Hepatocyte (in vitro differentiated cells): ENCODE results near the gene GNPAT. TPM values are rescaled to one million over a fixed set of nuclear protein-coding genes. Genes with fewer than 3 reads are reported as not detected.
A peak's percentile ranks its signal among the peaks of the same experiment; 100 is the strongest.

Experiments
- DNase-seq: peaks from one replicate; pipeline ENCODE4 v3.0.0-alpha.2; 2016; ENCODE audit warnings: low spot score
- H2AFZ ChIP-seq: fragments of 200-600 bp; sonication (generic); 2 replicates; pipeline ENCODE4 v1.6.0; 2016; ENCODE audit warnings: antibody characterized with exemption, mild to moderate bottlenecking
- H3K27ac ChIP-seq: fragments of 200-600 bp; sonication (generic); 2 replicates; pipeline ENCODE4 v1.5.1; 2016; ENCODE audit warnings: mild to moderate bottlenecking
- H3K27me3 ChIP-seq: fragments of 200-600 bp; sonication (generic); 2 replicates; pipeline ENCODE4 v1.6.1; 2016
- H3K36me3 ChIP-seq: fragments of 200-600 bp; sonication (generic); replicated peaks from 2 replicates; pipeline ENCODE4 v1.5.1; 2016; ENCODE audit warnings: low read depth; ENCODE audit not compliant: insufficient read depth
- H3K4me1 ChIP-seq: fragments of 200-600 bp; sonication (generic); 2 replicates; pipeline ENCODE4 v1.5.1; 2016; ENCODE audit warnings: mild to moderate bottlenecking, moderate library complexity; ENCODE audit not compliant: insufficient read depth
- H3K4me2 ChIP-seq: fragments of 200-600 bp; sonication (generic); 2 replicates; pipeline ENCODE4 v1.6.0; 2016
- H3K4me3 ChIP-seq: fragments of 200-600 bp; sonication (generic); 2 replicates; pipeline ENCODE4 v1.5.1; 2016; ENCODE audit warnings: mild to moderate bottlenecking
- H3K79me2 ChIP-seq: fragments of 200-600 bp; sonication (generic); 2 replicates; pipeline ENCODE4 v1.6.0; 2017; ENCODE audit warnings: mild to moderate bottlenecking
- H3K9me2 ChIP-seq: fragments of 200-600 bp; sonication (generic); replicated peaks from 2 replicates; pipeline ENCODE4 v1.6.0; 2017; ENCODE audit warnings: mild to moderate bottlenecking; ENCODE audit not compliant: insufficient read depth
- H3K9me3 ChIP-seq: fragments of 200-600 bp; sonication (generic); 2 replicates; pipeline ENCODE4 v1.5.1; 2016; ENCODE audit warnings: low read depth, mild to moderate bottlenecking
- H4K20me1 ChIP-seq: fragments of 200-600 bp; sonication (generic); 2 replicates; pipeline ENCODE4 v1.6.0; 2016; ENCODE audit warnings: mild to moderate bottlenecking; ENCODE audit not compliant: insufficient read depth, poor library complexity, severe bottlenecking
- EZH2 ChIP-seq: fragments of 200-600 bp; sonication (generic); IDR thresholded peaks from 2 replicates; pipeline ENCODE4 v1.6.1; 2016; ENCODE audit warnings: antibody characterized with exemption, mild to moderate bottlenecking, borderline replicate concordance
- EZH2phosphoT487 ChIP-seq: fragments of 200-600 bp; sonication (generic); IDR thresholded peaks from one replicate; pipeline ENCODE4 v1.6.1; 2018; ENCODE audit warnings: antibody characterized with exemption, mild to moderate bottlenecking, low read depth, moderate library complexity; ENCODE audit not compliant: unreplicated experiment, severe bottlenecking
- WGBS: methylation state at CpG from one replicate; pipeline ENCODE4 v1.1.6; 2016; ENCODE audit warnings: low lambda C conversion rate; ENCODE audit errors: missing lambda C conversion rate; 5-methylcytosine and 5-hydroxymethylcytosine counted together
- polyA plus RNA-seq: library from polyadenylated mRNA; unstranded; fragments of >200 nt; fragmentation: Nextera tagmentation; extraction: Ambion mirVana; gene quantifications from 2 replicates; pipeline ENCODE4 v1.2.1, GENCODE V29; 2016
- total RNA-seq: library from RNA; depleted of rRNA; stranded (reverse); fragments of >200 nt; gene quantifications from 2 replicates; pipeline ENCODE4 v1.2.3, GENCODE V29; 2014
- TF ChIP-seq, protein P1 (sequence below): fragments of 200-600 bp; sonication (generic); IDR thresholded peaks from 2 replicates; pipeline ENCODE4 v1.5.1; 2016; ENCODE audit warnings: antibody characterized with exemption, mild to moderate bottlenecking; ENCODE audit not compliant: poor library complexity

Gene GNPAT
- total and polyA plus RNA-seq, 2 experiments from 2014 or later, result 40.8 to 63.9 TPM

DNA sequence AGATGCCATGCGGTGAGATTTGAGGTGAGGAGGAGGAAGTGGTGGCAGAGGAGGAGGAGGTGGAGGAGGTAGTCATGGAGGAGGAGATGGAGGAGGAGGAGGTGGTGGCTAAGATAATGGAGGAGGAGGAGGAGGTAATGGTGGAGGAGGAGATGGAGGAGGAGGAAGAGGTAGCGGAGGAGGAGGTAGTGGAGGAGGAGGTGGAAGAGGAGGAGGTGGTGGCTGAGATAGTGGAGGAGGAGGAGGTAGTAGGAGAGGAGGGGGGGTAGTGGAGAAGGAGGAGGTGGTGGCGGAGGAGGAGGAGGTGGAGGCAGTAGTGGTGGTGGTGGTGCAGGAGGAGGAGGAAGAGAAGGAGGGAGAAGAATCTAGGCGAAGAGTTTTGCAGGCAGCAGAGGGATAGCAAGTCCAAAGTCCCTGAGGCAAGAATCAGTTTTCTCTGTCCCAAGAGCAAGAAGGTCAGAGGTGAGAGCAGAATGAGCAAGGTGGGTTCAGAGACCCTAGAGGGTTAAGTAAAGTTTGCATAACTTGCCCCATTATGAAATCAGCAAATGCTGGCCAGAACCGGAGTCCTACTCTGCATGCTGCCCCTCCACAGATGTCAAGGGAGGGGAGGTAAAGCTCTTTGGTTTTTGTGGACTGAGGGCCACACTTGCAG lies 38.9 kb upstream of the GNPAT start:
- TF ChIP-seq EZH2phosphoT487 (no peak), EZH2 (no peak)
- TF ChIP-seq, protein P1, sequence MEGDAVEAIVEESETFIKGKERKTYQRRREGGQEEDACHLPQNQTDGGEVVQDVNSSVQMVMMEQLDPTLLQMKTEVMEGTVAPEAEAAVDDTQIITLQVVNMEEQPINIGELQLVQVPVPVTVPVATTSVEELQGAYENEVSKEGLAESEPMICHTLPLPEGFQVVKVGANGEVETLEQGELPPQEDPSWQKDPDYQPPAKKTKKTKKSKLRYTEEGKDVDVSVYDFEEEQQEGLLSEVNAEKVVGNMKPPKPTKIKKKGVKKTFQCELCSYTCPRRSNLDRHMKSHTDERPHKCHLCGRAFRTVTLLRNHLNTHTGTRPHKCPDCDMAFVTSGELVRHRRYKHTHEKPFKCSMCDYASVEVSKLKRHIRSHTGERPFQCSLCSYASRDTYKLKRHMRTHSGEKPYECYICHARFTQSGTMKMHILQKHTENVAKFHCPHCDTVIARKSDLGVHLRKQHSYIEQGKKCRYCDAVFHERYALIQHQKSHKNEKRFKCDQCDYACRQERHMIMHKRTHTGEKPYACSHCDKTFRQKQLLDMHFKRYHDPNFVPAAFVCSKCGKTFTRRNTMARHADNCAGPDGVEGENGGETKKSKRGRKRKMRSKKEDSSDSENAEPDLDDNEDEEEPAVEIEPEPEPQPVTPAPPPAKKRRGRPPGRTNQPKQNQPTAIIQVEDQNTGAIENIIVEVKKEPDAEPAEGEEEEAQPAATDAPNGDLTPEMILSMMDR, result no peak
- no peaks in the 10 kb centered on the region for H3K27me3 ChIP-seq
- H2AFZ ChIP-seq, result no peak overlapping the region
- no peaks in the 10 kb centered on the region for H3K79me2 ChIP-seq
- no peaks in the 10 kb centered on the region for H3K36me3 ChIP-seq
- no peak overlapping the region for H3K4me2 ChIP-seq
- H3K9me3 ChIP-seq, result no peaks in the 10 kb centered on the region
- H4K20me1 ChIP-seq, result no peaks in the 10 kb centered on the region
- 66% methylated on average over 2 of the region's 5 CpGs for WGBS
- H3K4me1 ChIP-seq, result no peaks in the 10 kb centered on the region
- no peak overlapping the region for H3K27ac ChIP-seq
- no peak for DNase-seq
- H3K4me3 ChIP-seq, result no peak overlapping the region
- H3K9me2 ChIP-seq, result no peaks in the 10 kb centered on the region

DNA sequence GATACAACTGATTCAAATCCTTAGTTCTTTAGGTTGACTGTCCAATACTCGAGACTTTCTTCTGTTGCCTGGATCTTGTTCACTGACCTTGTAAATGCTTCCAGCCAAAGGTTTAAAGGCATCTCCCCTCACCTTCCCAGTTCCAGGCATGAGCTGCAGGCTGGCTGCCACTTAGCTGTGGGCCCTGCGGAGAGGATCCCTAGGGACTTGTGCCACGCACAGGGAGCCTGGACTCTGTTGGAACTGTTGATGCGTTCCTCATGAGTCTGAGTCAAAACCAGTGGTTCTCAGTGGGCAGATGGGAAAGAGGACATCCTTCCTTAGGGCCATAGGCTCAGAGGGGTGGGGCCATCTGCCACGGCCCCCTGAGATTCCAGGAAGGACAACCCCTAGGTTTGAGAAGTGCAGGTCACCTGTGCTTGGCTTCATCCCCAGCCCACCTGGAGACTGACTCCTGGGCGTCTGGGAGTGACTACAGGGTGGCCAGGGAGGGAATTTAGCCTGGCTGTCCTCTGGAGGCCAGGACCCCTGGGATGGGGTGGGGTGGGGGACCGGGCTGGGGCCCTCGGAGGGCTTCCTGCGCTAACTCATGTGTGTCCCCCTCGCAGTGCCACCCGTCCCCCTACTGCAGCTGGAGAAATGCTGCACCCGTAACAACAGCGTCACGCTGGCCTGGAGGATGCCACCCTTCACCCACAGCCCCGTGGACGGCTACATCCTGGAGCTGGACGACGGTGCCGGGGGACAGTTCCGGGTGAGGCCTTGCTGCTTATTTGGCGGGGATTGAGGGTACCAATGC lies 37.6 kb upstream of the GNPAT start:
- no peaks in the 10 kb centered on the region for H3K9me2 ChIP-seq
- no peaks in the 10 kb centered on the region for H3K79me2 ChIP-seq
- WGBS, result 88% methylated on average over 20 of the region's 21 CpGs
- TF ChIP-seq, protein P1, result no peak
- TF ChIP-seq EZH2, result no peak
- TF ChIP-seq EZH2phosphoT487, result no peak
- H4K20me1 ChIP-seq, result no peaks in the 10 kb centered on the region
- no peaks in the 10 kb centered on the region for H3K36me3 ChIP-seq
- H2AFZ ChIP-seq, result no peak overlapping the region
- no peak for DNase-seq
- no peak overlapping the region for H3K4me3 ChIP-seq
- no peak overlapping the region for H3K4me2 ChIP-seq
- H3K4me1 ChIP-seq, result no peaks in the 10 kb centered on the region
- H3K27ac ChIP-seq, result no peak overlapping the region
- H3K9me3 ChIP-seq, result no peaks in the 10 kb centered on the region
- H3K27me3 ChIP-seq, result no peaks in the 10 kb centered on the region

DNA sequence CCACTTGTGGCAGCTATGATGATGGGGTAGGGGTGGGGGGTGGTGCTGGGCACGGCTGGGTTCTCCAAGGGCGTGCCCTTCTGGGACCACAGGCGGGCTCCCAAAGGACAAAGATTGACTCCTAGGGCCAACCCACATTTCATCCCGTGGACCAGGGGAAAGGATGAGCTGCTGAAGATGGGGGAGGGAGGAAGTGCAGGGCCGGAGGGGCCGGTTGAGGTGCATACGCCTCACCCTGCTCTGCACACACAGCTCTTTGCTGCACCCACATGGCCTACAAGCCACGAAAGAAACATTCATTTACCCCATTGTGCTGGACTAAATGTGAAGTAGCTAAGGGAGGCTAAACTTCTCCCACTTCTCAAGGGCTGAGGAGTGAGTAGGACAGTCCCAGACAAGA lies 34.2 kb upstream of the GNPAT start:
- Histone ChIP-seq H3K27ac (no peak overlapping the region), H3K4me2 (no peak overlapping the region), H3K79me2 (no peaks in the 10 kb centered on the region), H3K36me3 (no peaks in the 10 kb centered on the region), H3K9me2 (no peaks in the 10 kb centered on the region), H3K9me3 (no peaks in the 10 kb centered on the region), H4K20me1 (no peaks in the 10 kb centered on the region), H3K4me3 (no peak overlapping the region), H3K27me3 (no peaks in the 10 kb centered on the region), H2AFZ (no peak overlapping the region), H3K4me1 (no peaks in the 10 kb centered on the region)
- no peak for TF ChIP-seq EZH2
- TF ChIP-seq, protein P1, result peak; percentile 24
- DNase-seq, result no peak
- WGBS, result 62% methylated on average over 8 of the region's 8 CpGs
